GM19240 (cell line): ENCODE results near the gene SNAP25.

ENCODE experiments used
- DNase-seq: peaks from one replicate; pipeline ENCODE4 v3.0.0; 2011; ENCODE audit warnings: low spot score; ENCODE audit not compliant: insufficient read length

Gene SNAP25

GRCh38 chr20:10216146-10216791 is 2.4 kb upstream of the SNAP25 start:
- no peak for DNase-seq

- no peak for DNase-seq
These were observed 764 bp upstream of the SNAP25 start for GRCh38 chr20:10217721-10218410.

- DNase-seq: peak; percentile 9
These were observed 792 bp downstream of the SNAP25 start for GRCh38 chr20:10219452-10219791.

GRCh38 chr20:10219993-10220750 is 1.5 kb downstream of the SNAP25 start:
- DNase-seq: no peak

GRCh38 chr20:10221021-10221420 is 2.4 kb downstream of the SNAP25 start:
- no peak for DNase-seq

GRCh38 chr20:10225439-10226060 is 6.9 kb downstream of the SNAP25 start:
- DNase-seq: no peak

- no peak for DNase-seq
These were observed 9.7 kb downstream of the SNAP25 start for GRCh38 chr20:10228330-10228729.

- no peak for DNase-seq
These were observed 12.7 kb downstream of the SNAP25 start for GRCh38 chr20:10231290-10231689.

- DNase-seq: no peak
These were observed 18.2 kb downstream of the SNAP25 start for GRCh38 chr20:10236540-10237533.

GRCh38 chr20:10239954-10240353 is 21.3 kb downstream of the SNAP25 start:
- DNase-seq: no peak

- DNase-seq: no peak
These were observed 22.0 kb downstream of the SNAP25 start for GRCh38 chr20:10240655-10241054.

- DNase-seq: no peak
These were observed 23.5 kb downstream of the SNAP25 start for GRCh38 chr20:10242166-10242565.

- no peak for DNase-seq
These were observed 28.8 kb downstream of the SNAP25 start for GRCh38 chr20:10247440-10247839.

- DNase-seq: no peak
These were observed 30.6 kb downstream of the SNAP25 start for GRCh38 chr20:10249048-10249770.

- no peak for DNase-seq
These were observed 31.2 kb downstream of the SNAP25 start for GRCh38 chr20:10249822-10250221.

GRCh38 chr20:10250902-10251301 is 32.3 kb downstream of the SNAP25 start:
- DNase-seq: no peak

GRCh38 chr20:10253780-10254179 is 35.1 kb downstream of the SNAP25 start:
- no peak for DNase-seq

- DNase-seq: no peak
These were observed 37.2 kb downstream of the SNAP25 start for GRCh38 chr20:10255846-10256245.

GRCh38 chr20:10259166-10259565 is 40.5 kb downstream of the SNAP25 start:
- no peak for DNase-seq

GRCh38 chr20:10260316-10260715 is 41.7 kb downstream of the SNAP25 start:
- DNase-seq: no peak
